ENCODE measurements around the gene PRKCB. TPM values are rescaled to one million over a fixed set of nuclear protein-coding genes. Genes with fewer than 3 reads are reported as not detected.

Gene PRKCB
- total RNA-seq, 3 donors from 2014 or later: 1.3 to 5.3 (median 4.7) TPM

DNA sequence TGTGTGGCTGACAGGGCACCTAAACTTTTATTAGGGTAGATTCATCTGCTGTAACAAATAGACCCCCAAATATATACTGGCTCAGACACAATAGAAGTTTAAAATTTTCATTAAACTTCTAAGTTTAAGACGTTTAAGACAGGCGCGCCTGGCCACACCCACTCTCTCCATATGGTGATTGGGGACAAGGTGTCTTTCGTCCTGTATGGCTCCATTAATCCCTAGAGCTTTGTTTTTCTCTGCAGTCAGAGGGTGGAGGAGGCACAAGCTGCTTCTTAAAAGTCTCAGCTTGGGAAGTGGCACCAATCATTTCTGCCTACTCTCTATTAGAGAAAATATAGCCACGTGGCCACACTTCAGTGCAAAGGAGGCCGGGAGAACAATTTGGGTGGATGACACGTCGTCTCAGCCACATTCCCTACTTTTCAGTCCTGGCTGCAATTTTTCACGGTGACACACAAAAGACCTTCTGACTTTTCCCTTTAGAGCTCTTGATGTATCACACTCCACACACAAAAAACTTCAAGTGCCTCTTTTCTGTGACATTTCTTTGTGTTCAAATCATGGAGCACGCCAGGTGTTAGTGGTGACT is 294.8 kb downstream of the PRKCB start:
- no peaks in the 10 kb centered on the region for H3K36me3 ChIP-seq
- no peak overlapping the region for H3K27ac ChIP-seq
- H3K4me3 ChIP-seq: no peak overlapping the region
- H3K4me1 ChIP-seq: no peaks in the 10 kb centered on the region
- H3K27me3 ChIP-seq: no peaks in the 10 kb centered on the region
- intact Hi-C loops (cut with DNase I; ENCODE audit: low total_unique reads): no loop called here
- TF ChIP-seq POLR2A (IDR thresholded peaks at IDR 0.05) (no peak), POLR2AphosphoS5 (IDR thresholded peaks at IDR 0.05) (no peak)
- TF ChIP-seq, protein P1, sequence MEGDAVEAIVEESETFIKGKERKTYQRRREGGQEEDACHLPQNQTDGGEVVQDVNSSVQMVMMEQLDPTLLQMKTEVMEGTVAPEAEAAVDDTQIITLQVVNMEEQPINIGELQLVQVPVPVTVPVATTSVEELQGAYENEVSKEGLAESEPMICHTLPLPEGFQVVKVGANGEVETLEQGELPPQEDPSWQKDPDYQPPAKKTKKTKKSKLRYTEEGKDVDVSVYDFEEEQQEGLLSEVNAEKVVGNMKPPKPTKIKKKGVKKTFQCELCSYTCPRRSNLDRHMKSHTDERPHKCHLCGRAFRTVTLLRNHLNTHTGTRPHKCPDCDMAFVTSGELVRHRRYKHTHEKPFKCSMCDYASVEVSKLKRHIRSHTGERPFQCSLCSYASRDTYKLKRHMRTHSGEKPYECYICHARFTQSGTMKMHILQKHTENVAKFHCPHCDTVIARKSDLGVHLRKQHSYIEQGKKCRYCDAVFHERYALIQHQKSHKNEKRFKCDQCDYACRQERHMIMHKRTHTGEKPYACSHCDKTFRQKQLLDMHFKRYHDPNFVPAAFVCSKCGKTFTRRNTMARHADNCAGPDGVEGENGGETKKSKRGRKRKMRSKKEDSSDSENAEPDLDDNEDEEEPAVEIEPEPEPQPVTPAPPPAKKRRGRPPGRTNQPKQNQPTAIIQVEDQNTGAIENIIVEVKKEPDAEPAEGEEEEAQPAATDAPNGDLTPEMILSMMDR (IDR thresholded peaks at IDR 0.05): no peak
- H3K9me3 ChIP-seq: no peaks in the 10 kb centered on the region
- DNase-seq (ENCODE audit: low spot score in 2 of 2): no peak

DNA sequence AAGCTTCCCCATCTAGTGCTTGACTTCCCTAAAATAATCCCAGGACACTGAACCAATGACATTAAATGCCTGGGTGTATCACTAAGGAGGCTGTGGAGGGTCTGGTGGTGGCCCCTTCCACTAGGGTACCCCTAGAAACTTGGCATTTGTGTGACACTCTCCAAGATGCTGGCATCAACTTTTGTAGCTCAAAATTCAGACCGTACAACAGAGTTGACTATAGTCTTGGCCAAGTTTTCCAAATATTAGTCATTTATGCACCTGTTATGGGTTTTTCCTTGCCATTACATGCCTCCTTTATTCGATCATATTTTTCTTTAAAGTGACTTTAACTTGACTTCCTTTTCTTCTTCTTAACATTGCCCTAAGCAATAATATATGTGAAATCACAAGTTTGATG is 295.5 kb downstream of the PRKCB start:
- Histone ChIP-seq H3K4me1 (no peaks in the 10 kb centered on the region), H3K27ac (no peak overlapping the region), H3K4me3 (no peak overlapping the region), H3K9me3 (no peaks in the 10 kb centered on the region), H3K36me3 (no peaks in the 10 kb centered on the region), H3K27me3 (no peaks in the 10 kb centered on the region)
- intact Hi-C loops (cut with DNase I; ENCODE audit: low total_unique reads): no loop called here
- TF ChIP-seq, protein P1 (IDR thresholded peaks at IDR 0.05): no peak
- TF ChIP-seq POLR2AphosphoS5 (IDR thresholded peaks at IDR 0.05): no peak
- no peak for TF ChIP-seq POLR2A (IDR thresholded peaks at IDR 0.05)
- DNase-seq (ENCODE audit: low spot score in 2 of 2): no peak

- Histone ChIP-seq H3K27ac (no peak overlapping the region), H3K27me3 (no peaks in the 10 kb centered on the region), H3K9me3 (no peaks in the 10 kb centered on the region), H3K4me3 (no peak overlapping the region), H3K4me1 (no peaks in the 10 kb centered on the region), H3K36me3 (no peaks in the 10 kb centered on the region)
- no peak for DNase-seq (ENCODE audit: low spot score in 2 of 2)
- intact Hi-C loops (cut with DNase I; ENCODE audit: low total_unique reads): no loop called here
- TF ChIP-seq POLR2A (IDR thresholded peaks at IDR 0.05): no peak
- TF ChIP-seq, protein P1 (IDR thresholded peaks at IDR 0.05): no peak
- no peak for TF ChIP-seq POLR2AphosphoS5 (IDR thresholded peaks at IDR 0.05)
Observed at GRCh38 chr16:24132048-24132796, 296.4 kb downstream of the PRKCB start.

GRCh38 chr16:24132797-24133155 is 297.0 kb downstream of the PRKCB start:
- Histone ChIP-seq H3K9me3 (no peaks in the 10 kb centered on the region), H3K4me3 (no peak overlapping the region), H3K4me1 (no peaks in the 10 kb centered on the region), H3K36me3 (no peaks in the 10 kb centered on the region), H3K27me3 (no peaks in the 10 kb centered on the region), H3K27ac (no peak overlapping the region)
- no peak for DNase-seq (ENCODE audit: low spot score in 2 of 2)
- intact Hi-C loops (cut with DNase I; ENCODE audit: low total_unique reads): loop anchor here (1.0 kb wide), 1 partner anchor 19 kb away; no protein-coding TSS in a partner anchor
- TF ChIP-seq POLR2A (IDR thresholded peaks at IDR 0.05) (no peak), POLR2AphosphoS5 (IDR thresholded peaks at IDR 0.05) (no peak)
- TF ChIP-seq, protein P1 (IDR thresholded peaks at IDR 0.05): no peak
